ENCODE measurements around the gene HOXB13. TPM values are rescaled to one million over a fixed set of nuclear protein-coding genes. Genes with fewer than 3 reads are reported as not detected.

Gene HOXB13
- not detected in 2 replicates for total RNA-seq

DNA sequence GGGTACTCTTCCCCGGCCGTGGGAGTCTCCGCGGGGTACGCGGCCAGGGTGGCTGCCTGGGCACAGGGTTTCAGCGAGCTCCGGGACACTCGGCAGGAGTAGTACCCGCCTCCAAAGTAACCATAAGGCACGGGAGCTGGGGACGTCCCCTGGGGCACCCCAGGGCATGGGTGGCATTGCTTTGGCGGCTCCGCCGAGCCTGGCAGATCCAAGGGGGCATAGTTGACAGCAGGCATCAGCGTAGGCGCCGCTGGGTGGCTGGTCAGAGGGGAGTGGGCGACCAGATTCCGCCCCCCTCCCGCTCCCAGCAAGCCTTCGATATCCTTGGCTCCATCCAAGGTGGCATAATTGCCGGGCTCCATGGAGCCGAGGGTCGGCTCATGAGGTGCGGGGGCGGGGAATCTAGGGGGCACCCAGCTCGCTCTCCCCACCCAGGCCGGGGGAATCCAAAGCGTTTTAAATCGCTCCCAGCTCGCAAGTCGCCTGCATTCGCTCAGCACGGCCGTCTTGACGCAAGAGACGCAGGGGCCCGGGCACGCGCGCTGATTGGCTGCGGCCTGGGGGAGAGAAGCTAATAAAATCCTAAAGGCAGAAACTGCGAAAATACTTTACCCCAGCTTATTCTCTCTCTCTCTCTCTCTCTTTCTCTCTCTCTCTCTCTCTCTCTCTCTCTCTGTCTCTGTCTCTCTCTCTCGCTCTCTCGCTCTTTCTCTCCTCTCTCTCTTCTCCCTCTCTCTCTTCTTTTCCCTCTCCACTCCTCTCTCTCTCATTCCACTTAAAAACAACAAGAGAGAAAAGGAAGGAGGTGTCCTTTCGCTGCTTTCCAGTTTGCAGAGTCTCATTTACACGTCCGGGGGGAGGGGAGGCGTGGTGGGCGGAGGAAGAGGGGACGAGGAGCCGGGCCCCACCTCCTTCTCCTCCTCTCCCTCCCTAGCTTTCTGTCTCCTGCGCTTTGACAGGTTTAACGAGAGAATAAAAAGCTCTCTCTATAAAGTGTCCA lies at the start of gene HOXB13:
TSS of gene HOXB13 (minus strand) at position 519 of the 1,000 bp plus-strand sequence. CDS start at position 362, 157 bp downstream.
- TF ChIP-seq, protein P1, sequence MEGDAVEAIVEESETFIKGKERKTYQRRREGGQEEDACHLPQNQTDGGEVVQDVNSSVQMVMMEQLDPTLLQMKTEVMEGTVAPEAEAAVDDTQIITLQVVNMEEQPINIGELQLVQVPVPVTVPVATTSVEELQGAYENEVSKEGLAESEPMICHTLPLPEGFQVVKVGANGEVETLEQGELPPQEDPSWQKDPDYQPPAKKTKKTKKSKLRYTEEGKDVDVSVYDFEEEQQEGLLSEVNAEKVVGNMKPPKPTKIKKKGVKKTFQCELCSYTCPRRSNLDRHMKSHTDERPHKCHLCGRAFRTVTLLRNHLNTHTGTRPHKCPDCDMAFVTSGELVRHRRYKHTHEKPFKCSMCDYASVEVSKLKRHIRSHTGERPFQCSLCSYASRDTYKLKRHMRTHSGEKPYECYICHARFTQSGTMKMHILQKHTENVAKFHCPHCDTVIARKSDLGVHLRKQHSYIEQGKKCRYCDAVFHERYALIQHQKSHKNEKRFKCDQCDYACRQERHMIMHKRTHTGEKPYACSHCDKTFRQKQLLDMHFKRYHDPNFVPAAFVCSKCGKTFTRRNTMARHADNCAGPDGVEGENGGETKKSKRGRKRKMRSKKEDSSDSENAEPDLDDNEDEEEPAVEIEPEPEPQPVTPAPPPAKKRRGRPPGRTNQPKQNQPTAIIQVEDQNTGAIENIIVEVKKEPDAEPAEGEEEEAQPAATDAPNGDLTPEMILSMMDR (IDR thresholded peaks at IDR 0.05; ENCODE audit: insufficient read depth, low read length, poor library complexity, severe bottlenecking): no peak
- Histone ChIP-seq H3K4me3 (ENCODE audit: low read depth, low read length) (no peak within 1 kb of the TSS), H3K36me3 (ENCODE audit: control insufficient read depth, insufficient read depth, low read length) (no peaks in the 10 kb centered on the region), H3K27me3 (ENCODE audit: control insufficient read depth, insufficient read depth, low read length) (peaks cover 93% of the 10 kb centered on the region)
- DNase-seq (ENCODE audit: low read depth): no peak

DNA sequence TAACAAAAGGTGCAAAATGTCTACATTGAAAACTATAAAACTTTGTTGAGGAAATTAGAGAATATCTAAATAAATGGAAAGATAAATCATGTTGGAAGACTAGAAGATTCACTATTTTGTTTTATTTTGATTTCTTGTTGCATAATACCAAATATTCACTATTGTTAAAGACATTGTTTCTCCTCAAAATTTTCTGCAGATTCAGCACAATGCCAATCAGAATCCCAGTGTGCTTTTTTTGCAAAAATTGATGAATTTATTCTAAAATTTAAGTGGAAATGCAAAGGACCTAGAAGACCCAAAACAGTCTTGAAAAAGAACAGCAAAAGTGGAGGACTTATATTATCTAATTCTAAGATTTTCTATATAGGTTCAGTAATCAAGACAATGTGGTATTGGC lies 48.1 kb upstream of the HOXB13 start:
- H3K36me3 ChIP-seq (ENCODE audit: control insufficient read depth, insufficient read depth, low read length): no peaks in the 10 kb centered on the region
- no peak overlapping the region for H3K4me3 ChIP-seq (ENCODE audit: low read depth, low read length)
- no peak for DNase-seq (ENCODE audit: low read depth)
- no peaks in the 10 kb centered on the region for H3K27me3 ChIP-seq (ENCODE audit: control insufficient read depth, insufficient read depth, low read length)
- TF ChIP-seq, protein P1 (IDR thresholded peaks at IDR 0.05; ENCODE audit: insufficient read depth, low read length, poor library complexity, severe bottlenecking): no peak

DNA sequence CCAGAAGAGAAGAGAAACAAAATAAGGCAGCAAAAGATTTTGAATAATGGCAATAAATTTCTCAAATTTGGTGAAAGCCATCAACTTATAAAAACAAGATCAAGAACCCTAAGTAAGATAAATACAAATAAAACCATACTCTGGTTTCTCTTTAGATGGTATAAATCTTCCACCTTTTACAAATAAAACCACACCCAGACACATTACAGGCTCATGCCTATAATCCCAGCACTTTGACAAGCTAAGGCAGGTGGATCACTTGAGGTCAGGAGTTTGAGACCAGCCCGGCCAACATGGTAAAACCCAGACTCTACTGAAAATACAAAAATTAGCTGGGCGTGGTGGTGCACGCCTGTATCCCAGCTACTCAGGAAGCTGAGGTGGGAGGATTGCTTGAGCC lies 44.7 kb upstream of the HOXB13 start:
- TF ChIP-seq, protein P1 (IDR thresholded peaks at IDR 0.05; ENCODE audit: insufficient read depth, low read length, poor library complexity, severe bottlenecking): no peak
- no peak for DNase-seq (ENCODE audit: low read depth)
- H3K27me3 ChIP-seq (ENCODE audit: control insufficient read depth, insufficient read depth, low read length): no peaks in the 10 kb centered on the region
- H3K36me3 ChIP-seq (ENCODE audit: control insufficient read depth, insufficient read depth, low read length): no peaks in the 10 kb centered on the region
- no peak overlapping the region for H3K4me3 ChIP-seq (ENCODE audit: low read depth, low read length)

DNA sequence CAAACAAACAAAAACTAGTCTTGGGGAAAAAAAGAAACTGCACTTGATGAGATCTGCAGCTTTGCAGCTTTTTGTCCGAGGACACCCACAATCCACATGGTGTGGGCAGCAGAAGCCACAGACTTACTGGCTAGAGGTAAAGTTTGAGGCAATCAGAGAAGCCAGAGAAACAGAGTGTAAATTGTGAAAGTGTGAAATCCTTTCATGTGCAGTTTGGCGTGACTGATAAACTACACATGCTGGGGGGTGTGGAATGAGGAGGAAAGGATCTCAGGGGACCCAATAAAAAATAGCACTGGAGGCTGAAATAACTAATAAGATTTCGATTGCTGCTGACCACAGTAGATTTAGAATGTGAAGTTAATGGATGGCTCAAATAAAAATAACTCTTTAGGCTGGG lies 42.4 kb upstream of the HOXB13 start:
- no peak for DNase-seq (ENCODE audit: low read depth)
- TF ChIP-seq, protein P1 (IDR thresholded peaks at IDR 0.05; ENCODE audit: insufficient read depth, low read length, poor library complexity, severe bottlenecking): no peak
- H3K27me3 ChIP-seq (ENCODE audit: control insufficient read depth, insufficient read depth, low read length): no peaks in the 10 kb centered on the region
- no peaks in the 10 kb centered on the region for H3K36me3 ChIP-seq (ENCODE audit: control insufficient read depth, insufficient read depth, low read length)
- no peak overlapping the region for H3K4me3 ChIP-seq (ENCODE audit: low read depth, low read length)

DNA sequence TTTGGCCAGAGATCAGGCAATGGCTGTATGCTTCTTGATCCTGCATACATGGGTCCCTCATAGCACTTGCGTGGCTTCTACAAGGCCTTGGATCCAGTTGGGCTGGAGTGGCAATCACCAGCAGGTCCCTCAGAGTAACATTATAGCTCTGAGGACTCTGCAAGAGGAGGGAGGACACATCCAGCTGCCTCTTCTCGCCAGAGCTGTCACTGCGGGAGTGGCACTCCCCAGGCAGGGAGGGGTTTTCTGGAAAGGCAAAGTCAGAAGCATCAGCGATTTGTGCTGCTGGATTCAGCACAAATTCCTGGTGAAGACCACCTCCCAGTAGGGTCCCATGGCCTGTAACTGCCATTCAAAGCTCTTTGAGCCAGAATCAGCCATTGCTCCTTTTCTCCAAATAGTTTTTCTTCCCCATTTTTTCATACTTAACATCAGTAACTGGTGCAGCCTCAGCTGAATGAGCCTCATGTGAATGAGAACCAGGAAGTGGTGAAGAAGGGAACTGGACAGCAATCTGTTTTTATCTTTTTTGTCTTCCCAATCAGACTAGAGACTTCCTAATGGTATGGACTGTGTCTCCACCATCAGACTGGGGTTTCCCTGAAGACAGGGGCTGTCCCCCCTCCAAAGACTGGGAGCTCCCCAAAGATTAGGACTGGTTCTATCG lies 40.6 kb upstream of the HOXB13 start:
- Histone ChIP-seq H3K36me3 (ENCODE audit: control insufficient read depth, insufficient read depth, low read length) (no peaks in the 10 kb centered on the region), H3K27me3 (ENCODE audit: control insufficient read depth, insufficient read depth, low read length) (no peaks in the 10 kb centered on the region), H3K4me3 (ENCODE audit: low read depth, low read length) (no peak overlapping the region)
- DNase-seq (ENCODE audit: low read depth): no peak
- TF ChIP-seq, protein P1 (IDR thresholded peaks at IDR 0.05; ENCODE audit: insufficient read depth, low read length, poor library complexity, severe bottlenecking): no peak

Data from kidney epithelial cell (primary cell).